ENCODE data around the gene KCNV2.

GRCh38 chr9:2761424-2761823 lies 44.1 kb downstream of the KCNV2 start:
- no peak for TF ChIP-seq MXI1 (conservative IDR thresholded peaks at IDR 0.05; ENCODE audit: poor library complexity, severe bottlenecking)
- TF ChIP-seq CTCF (IDR thresholded peaks at IDR 0.05; ENCODE audit: poor library complexity, severe bottlenecking): no peak
- TF ChIP-seq RAD21 (conservative IDR thresholded peaks at IDR 0.05): no peak
- no peak for TF ChIP-seq EZH2 (IDR thresholded peaks at IDR 0.05; ENCODE audit: borderline replicate concordance, insufficient read depth, low read length, poor library complexity, severe bottlenecking)
- TF ChIP-seq EP300 (conservative IDR thresholded peaks at IDR 0.05; ENCODE audit: poor library complexity, severe bottlenecking): no peak
